Mucosa of gallbladder (tissue), 1 donor: ENCODE measurements around the gene IFITM10. TPM values are rescaled to one million over a fixed set of nuclear protein-coding genes. Genes with fewer than 3 reads are reported as not detected.
"Not testable (repeated sequence)": the region's sequence is repeated elsewhere in the genome, so short reads cannot be mapped to it uniquely, and the experiment has no call there.

Source experiments
- DNase-seq: peaks from one replicate; pipeline ENCODE4 v3.0.0-alpha.2; 2020; ENCODE audit warnings: low spot score
- total RNA-seq: library from RNA; stranded (reverse); gene quantifications from one replicate; pipeline ENCODE4 v1.2.1, GENCODE V29; 2021
- donor health status: DM: no; HTN: no; CAD: no.

The IFITM10 gene
- total RNA-seq, 1 donor from 2014 or later = 13.9 TPM

GRCh38 chr11:1691878-1692707, 58.3 kb downstream of the IFITM10 start:
- no peak for DNase-seq

- no peak for DNase-seq
These were observed 59.1 kb downstream of the IFITM10 start for GRCh38 chr11:1691026-1691877.

GRCh38 chr11:1690167-1691025, 60.0 kb downstream of the IFITM10 start:
- DNase-seq = no peak

GRCh38 chr11:1689250-1690166, 60.9 kb downstream of the IFITM10 start:
- DNase-seq = not testable (repeated sequence)

GRCh38 chr11:1688336-1688947, 62.0 kb downstream of the IFITM10 start:
- not testable (repeated sequence) for DNase-seq

GRCh38 chr11:1686220-1686619, 64.2 kb downstream of the IFITM10 start:
- not testable (repeated sequence) for DNase-seq

GRCh38 chr11:1684886-1685874, 65.2 kb downstream of the IFITM10 start:
- DNase-seq = not testable (repeated sequence)

GRCh38 chr11:1683904-1684572, 66.4 kb downstream of the IFITM10 start:
- not testable (repeated sequence) for DNase-seq

GRCh38 chr11:1683216-1683615, 67.2 kb downstream of the IFITM10 start:
- DNase-seq = not testable (repeated sequence)

Other genes starting within 250 kb of the IFITM10 start
- 35.6 TPM for gene DUSP8, start 178.3 kb downstream of the IFITM10 start, total RNA-seq
- not detected for gene KRTAP5-1, start 165.3 kb downstream of the IFITM10 start, total RNA-seq
- 0.26 TPM for gene KRTAP5-2, start 152.3 kb downstream of the IFITM10 start, total RNA-seq
- gene KRTAP5-3, start 142.1 kb downstream of the IFITM10 start, total RNA-seq = not detected
- gene KRTAP5-4, start 128.5 kb downstream of the IFITM10 start, total RNA-seq = not detected
- 1.6 TPM for gene KRTAP5-5, start 120.8 kb downstream of the IFITM10 start, total RNA-seq
- gene KRTAP5-6, start 53.4 kb downstream of the IFITM10 start, total RNA-seq = not detected
- 2,163 TPM for gene CTSD, start 13.3 kb upstream of the IFITM10 start, total RNA-seq
- 218 TPM for gene SYT8, start 84.4 kb upstream of the IFITM10 start, total RNA-seq
- 73.7 TPM for gene TNNI2, start 88.4 kb upstream of the IFITM10 start, total RNA-seq
- 43.1 TPM for gene LSP1, start 102.5 kb upstream of the IFITM10 start, total RNA-seq
- gene PRR33, start 141.3 kb upstream of the IFITM10 start, total RNA-seq = not detected
- 1.5 TPM for gene TNNT3, start 169.1 kb upstream of the IFITM10 start, total RNA-seq
- 54.8 TPM for gene MRPL23, start 196.7 kb upstream of the IFITM10 start, total RNA-seq
- 67.3 TPM for gene H19, start 247.2 kb upstream of the IFITM10 start, total RNA-seq